ENCODE data around the gene FUNDC2. TPM values are rescaled to one million over a fixed set of nuclear protein-coding genes. Genes with fewer than 3 reads are reported as not detected.

FUNDC2 gene
- total RNA-seq, 2 donors from 2014 or later, result 68.3 to 71.4 TPM

- Mint-ChIP-seq H3K27me3 (ENCODE audit: insufficient read depth) (no peaks in the 10 kb centered on the region), H3K36me3 (ENCODE audit: low read depth) (peaks cover 2% of the 10 kb centered on the region), H3K27ac (peak overlapping the region; percentile 35), H3K4me1 (peaks cover 9% of the 10 kb centered on the region), H3K9me3 (peaks cover 26% of the 10 kb centered on the region), H3K4me3 (no peak overlapping the region)
- WGBS, 2 experiments (ENCODE audit: insufficient coverage in 1 of 2, insufficient read length in 1 of 2), result 37% methylated on average over 3 of the region's 3 CpGs; no CpG with 5 or more reads in 1 of the 2 experiments
- no peak overlapping the region for H3K4me3 ChIP-seq (ENCODE audit: low read length)
- no peaks in the 10 kb centered on the region for H3K4me1 ChIP-seq (ENCODE audit: control insufficient read depth, insufficient read depth, low read length)
- H3K27ac ChIP-seq (ENCODE audit: low read depth, low read length), result no peak overlapping the region
- no peaks in the 10 kb centered on the region for H3K27me3 ChIP-seq (ENCODE audit: control insufficient read depth, insufficient read depth, low read length, poor library complexity, severe bottlenecking)
- TF ChIP-seq CTCF (conservative IDR thresholded peaks at IDR 0.05), result no peak
- no peaks in the 10 kb centered on the region for H3K36me3 ChIP-seq (ENCODE audit: control insufficient read depth, insufficient read depth, low read length)
- H3K9me3 ChIP-seq (ENCODE audit: control insufficient read depth, low read length), result no peaks in the 10 kb centered on the region
- no peak overlapping the region for H3K9ac ChIP-seq (ENCODE audit: extremely low read depth, low read length, poor library complexity, severe bottlenecking)
- DNase-seq, result no peak
Measured at GRCh38 chrX:154987940-154988339, 38.7 kb upstream of the FUNDC2 start.

- no peaks in the 10 kb centered on the region for H3K36me3 ChIP-seq (ENCODE audit: control insufficient read depth, insufficient read depth, low read length)
- no peaks in the 10 kb centered on the region for H3K27me3 ChIP-seq (ENCODE audit: control insufficient read depth, insufficient read depth, low read length, poor library complexity, severe bottlenecking)
- no peak overlapping the region for H3K4me3 ChIP-seq (ENCODE audit: low read length)
- Mint-ChIP-seq H3K36me3 (ENCODE audit: low read depth) (peaks cover 2% of the 10 kb centered on the region), H3K9me3 (peaks cover 27% of the 10 kb centered on the region), H3K27me3 (ENCODE audit: insufficient read depth) (no peaks in the 10 kb centered on the region), H3K27ac (no peak overlapping the region), H3K4me3 (no peak overlapping the region), H3K4me1 (peaks cover 9% of the 10 kb centered on the region)
- H3K27ac ChIP-seq (ENCODE audit: low read depth, low read length), result no peak overlapping the region
- no peak for DNase-seq
- H3K9ac ChIP-seq (ENCODE audit: extremely low read depth, low read length, poor library complexity, severe bottlenecking), result no peak overlapping the region
- TF ChIP-seq CTCF (conservative IDR thresholded peaks at IDR 0.05), result no peak
- no peaks in the 10 kb centered on the region for H3K9me3 ChIP-seq (ENCODE audit: control insufficient read depth, low read length)
- WGBS, 2 experiments (ENCODE audit: insufficient coverage in 1 of 2, insufficient read length in 1 of 2), result 96 to 100% methylated on average over 1 to 2 of the region's 3 CpGs
- no peaks in the 10 kb centered on the region for H3K4me1 ChIP-seq (ENCODE audit: control insufficient read depth, insufficient read depth, low read length)
Measured at GRCh38 chrX:154988719-154989118, 37.9 kb upstream of the FUNDC2 start.

GRCh38 chrX:154990496-154990895, 36.1 kb upstream of the FUNDC2 start:
- Mint-ChIP-seq H3K4me3 (no peak overlapping the region), H3K4me1 (peaks cover 13% of the 10 kb centered on the region), H3K36me3 (ENCODE audit: low read depth) (peaks cover 2% of the 10 kb centered on the region), H3K27me3 (ENCODE audit: insufficient read depth) (no peaks in the 10 kb centered on the region), H3K27ac (no peak overlapping the region), H3K9me3 (peaks cover 23% of the 10 kb centered on the region)
- no peaks in the 10 kb centered on the region for H3K9me3 ChIP-seq (ENCODE audit: control insufficient read depth, low read length)
- TF ChIP-seq CTCF (conservative IDR thresholded peaks at IDR 0.05), result no peak
- H3K4me1 ChIP-seq (ENCODE audit: control insufficient read depth, insufficient read depth, low read length), result no peaks in the 10 kb centered on the region
- no peaks in the 10 kb centered on the region for H3K27me3 ChIP-seq (ENCODE audit: control insufficient read depth, insufficient read depth, low read length, poor library complexity, severe bottlenecking)
- H3K4me3 ChIP-seq (ENCODE audit: low read length), result no peak overlapping the region
- WGBS, 2 experiments (ENCODE audit: insufficient coverage in 1 of 2, insufficient read length in 1 of 2), result 75 to 85% methylated on average over 2 of the region's 3 CpGs
- no peaks in the 10 kb centered on the region for H3K36me3 ChIP-seq (ENCODE audit: control insufficient read depth, insufficient read depth, low read length)
- no peak overlapping the region for H3K27ac ChIP-seq (ENCODE audit: low read depth, low read length)
- no peak overlapping the region for H3K9ac ChIP-seq (ENCODE audit: extremely low read depth, low read length, poor library complexity, severe bottlenecking)
- DNase-seq, result no peak
